ENCODE data around the gene RAB4A. TPM values are rescaled to one million over a fixed set of nuclear protein-coding genes. Genes with fewer than 3 reads are reported as not detected.

The RAB4A gene
- total and polyA plus RNA-seq, 2 of the 8 experiments (the other 6 are each of a cell fraction or from before 2014, with no cell fraction given), result 13.3 to 68.8 TPM

DNA sequence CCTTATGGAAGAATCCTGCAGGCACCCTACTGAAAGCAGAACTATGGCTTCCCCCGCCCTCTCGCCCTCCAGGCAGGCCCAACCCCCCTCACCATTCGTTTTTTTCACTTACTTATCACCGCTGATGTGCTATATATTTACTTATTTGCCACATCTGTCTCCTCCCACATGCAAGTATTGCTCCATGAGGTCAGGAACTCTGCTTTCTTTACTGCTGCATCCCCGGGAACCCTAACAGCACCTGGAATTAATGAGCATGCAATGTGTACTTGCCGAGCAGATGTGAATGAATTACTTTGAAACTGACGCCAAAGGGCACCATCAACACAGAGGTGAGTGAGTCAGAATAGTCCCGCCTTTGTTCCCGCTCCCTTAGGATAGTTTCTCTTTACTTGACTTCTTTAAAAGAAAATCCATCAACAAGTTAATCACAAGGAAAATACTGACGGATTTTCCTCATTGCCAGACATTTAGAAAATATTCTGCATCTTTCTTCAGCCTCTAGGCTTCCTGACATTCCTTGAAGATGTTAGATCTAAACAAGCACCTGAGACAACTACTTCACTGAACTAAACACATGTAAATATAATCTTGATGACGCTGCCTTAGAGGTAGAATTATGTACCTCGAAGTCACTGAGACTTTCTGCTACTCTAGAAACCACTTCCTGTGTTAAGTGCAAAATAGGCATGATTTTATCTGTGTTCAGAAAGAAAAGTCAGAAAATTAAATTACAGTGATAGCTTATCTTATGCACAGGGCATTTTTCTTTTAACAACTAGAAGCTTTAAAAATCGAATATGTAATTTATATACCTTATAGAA, 17.5 kb upstream of the RAB4A start:
- Histone ChIP-seq H3K27me3 (replicated peaks in 1 of 4; ENCODE audit: control insufficient read depth in 3 of 4, extremely low read depth in 1 of 4, insufficient read depth in 3 of 4, low read length in 3 of 4) (no peaks in the 10 kb centered on the region; a peak in 1 of 7 replicates), H4K5ac (ENCODE audit: insufficient read length, low read depth, low read length) (no peak overlapping the region), H3K9me3 (ENCODE audit: insufficient read depth in 2 of 2, low read depth in 1 of 2, low read length in 1 of 2) (no peaks in the 10 kb centered on the region), H3K27ac (ENCODE audit: low read depth, low read length) (0 out of 2 replicates have a peak overlapping the region, but pooled peaks have one; percentile 3), H2AK5ac (ENCODE audit: low read depth, low read length) (no peak overlapping the region), H2BK20ac (ENCODE audit: low read length) (no peak overlapping the region; the same call in 1 of the 2 replicates), H3K79me2 (ENCODE audit: control insufficient read depth in 1 of 2, insufficient read depth in 2 of 2, low read length in 2 of 2) (no peaks in the 10 kb centered on the region), H3K14ac (ENCODE audit: insufficient read length) (no peak overlapping the region), H3K56ac (replicated peaks; ENCODE audit: insufficient read length, low read depth, low read length) (no peak overlapping the region), H3K4ac (replicated peaks; ENCODE audit: insufficient read length, low read depth, low read length) (no peak overlapping the region), H2BK15ac (ENCODE audit: low read length) (no peak overlapping the region; the same call in 1 of the 2 replicates), H3K4me1 (replicated peaks in 1 of 4; ENCODE audit: control insufficient read depth in 3 of 4, insufficient read depth in 4 of 4, low read length in 3 of 4) (peaks cover 3 to 12% (median 7%) of the 10 kb centered on the region in 4 experiments; a peak in 4 of 7 replicates), H2BK120ac (replicated peaks; ENCODE audit: low read depth, low read length) (peak overlapping the region; percentile 52), H4K20me1 (replicated peaks in 1 of 2; ENCODE audit: control insufficient read depth in 1 of 2, insufficient read depth in 2 of 2, low read length in 2 of 2) (no peaks in the 10 kb centered on the region), H2BK12ac (ENCODE audit: low read depth, low read length) (peak overlapping the region; percentile 51; the same call in 1 of the 2 replicates), H4K91ac (replicated peaks; ENCODE audit: insufficient read length, low read length) (peak overlapping the region; percentile 19), H3K36me3 (ENCODE audit: control insufficient read depth in 2 of 4, insufficient read depth in 4 of 4, low read length in 3 of 4) (no peaks in the 10 kb centered on the region), H3K79me1 (ENCODE audit: low read depth, low read length) (no peaks in the 10 kb centered on the region), H3K9ac (replicated peaks in 1 of 4; ENCODE audit: extremely low read depth in 1 of 4, low read depth in 3 of 4, low read length in 3 of 4) (no peak overlapping the region), H3K23ac (ENCODE audit: insufficient read length) (no peak overlapping the region), H3K18ac (ENCODE audit: extremely low read depth, low read length) (peak overlapping the region; percentile 39; the same call in 1 of the 2 replicates), H3K4me2 (ENCODE audit: insufficient read depth in 1 of 2, low read depth in 2 of 2, low read length in 2 of 2) (peak overlapping the region in 1 of 2 experiments; percentile 29; a peak in 1 of 4 replicates), H3K4me3 (ENCODE audit: extremely low read depth in 1 of 4, insufficient read depth in 2 of 4, low read depth in 3 of 4, low read length in 4 of 4) (no peak overlapping the region), H2AFZ (ENCODE audit: low read length) (peak overlapping the region; percentile 37; the same call in 1 of the 2 replicates), H2BK5ac (ENCODE audit: low read depth, low read length) (peak overlapping the region; percentile 57; the same call in 1 of the 2 replicates), H4K8ac (ENCODE audit: extremely low read depth, insufficient read depth, low read length) (no peak overlapping the region), H3K23me2 (ENCODE audit: low read depth, low read length) (no peaks in the 10 kb centered on the region)
- ChIA-PET POLR2A (ENCODE audit: partially characterized antibody) (interaction anchor here (0.9 kb wide), 1 partner anchor 22 kb away, joined by 3 read pairs; no protein-coding TSS in a partner anchor), CTCF (ENCODE audit: partially characterized antibody) (interaction anchor here (1.4 to 4.3 kb wide), 6 partner anchors 15 to 589 kb away, joined by 3 to 43 read pairs (median 12); no protein-coding TSS in a partner anchor)
- WGBS, 2 experiments (ENCODE audit: extremely low coverage in 1 of 2, insufficient coverage in 1 of 2, insufficient read length in 1 of 2, insufficient replicate concordance in 2 of 2, low coverage in 1 of 2, low lambda C conversion rate in 2 of 2, missing lambda C conversion rate in 1 of 2), result 57% methylated on average over 13 of the region's 13 CpGs; no CpG with 5 or more reads in 1 of the 2 experiments
- FAIRE-seq, result no peak
- TF ChIP-seq RAD21 (IDR thresholded peaks at IDR 0.05 in 1 of 2, conservative IDR thresholded peaks at IDR 0.05 in 1 of 2; ENCODE audit: low read depth in 2 of 2, low read length in 2 of 2) (0 out of 4 replicates have a peak, but pooled peaks of 1 of the 2 experiments have one; percentile 4), KDM4A (IDR thresholded peaks at IDR 0.05; ENCODE audit: low read depth, low read length, severe bottlenecking) (no peak), E2F6 (IDR thresholded peaks at IDR 0.05) (no peak)
- no peak for DNase-seq (ENCODE audit: low read depth in 1 of 2, low spot score in 2 of 2)
